DMS153 (cell line): Measurements from ENCODE around the gene CUEDC1.
A peak's percentile ranks its signal among the peaks of the same experiment; 100 is the strongest.

Experiments
- DNase-seq: peaks from one replicate; lab custom pipeline; 2025; lab: John Stamatoyannopoulos, UW

The CUEDC1 gene

GRCh38 chr17:57955183-57955931, at the start of gene CUEDC1:
CUEDC1 (minus strand) TSS chr17:57955412; CDS start chr17:57885564, 69,848 bp downstream.
- DNase-seq, result peak; percentile 19

- DNase-seq, result no peak
These were observed 48.8 kb upstream of the CUEDC1 start for GRCh38 chr17:58004060-58004459.

- no peak for DNase-seq
These were observed 47.8 kb upstream of the CUEDC1 start for GRCh38 chr17:58002973-58003372.

- no peak for DNase-seq
These were observed 47.1 kb upstream of the CUEDC1 start for GRCh38 chr17:58002154-58002948.

- DNase-seq, result no peak
These were observed 46.4 kb upstream of the CUEDC1 start for GRCh38 chr17:58001461-58002124.

DNA sequence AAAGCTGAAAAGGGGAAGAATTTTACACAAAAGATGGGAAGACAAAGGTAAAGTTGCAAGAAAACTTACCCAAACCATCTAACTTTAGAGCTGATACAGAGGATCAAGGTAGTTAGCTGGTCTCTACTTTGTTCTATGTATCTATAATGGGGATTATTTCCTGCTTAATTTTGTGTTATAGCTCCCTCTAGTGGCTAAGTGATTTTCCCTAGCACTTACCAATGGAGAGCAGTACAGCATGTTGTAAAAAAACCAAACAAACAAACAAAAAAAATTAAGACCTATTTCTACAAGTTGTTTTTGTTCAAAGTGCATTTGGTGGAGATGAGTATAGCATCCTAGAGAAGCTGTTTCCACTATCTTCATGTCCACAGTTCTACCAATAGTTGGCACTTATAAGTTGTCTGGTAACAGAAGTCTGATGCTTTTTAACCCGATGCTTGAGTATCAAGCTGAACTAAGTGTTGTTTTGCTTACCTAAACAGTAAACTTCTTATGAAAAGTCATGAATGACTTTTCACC, 44.3 kb upstream of the CUEDC1 start:
- peak; percentile 53 for DNase-seq

GRCh38 chr17:57999010-57999495, 43.8 kb upstream of the CUEDC1 start:
- no peak for DNase-seq

DNA sequence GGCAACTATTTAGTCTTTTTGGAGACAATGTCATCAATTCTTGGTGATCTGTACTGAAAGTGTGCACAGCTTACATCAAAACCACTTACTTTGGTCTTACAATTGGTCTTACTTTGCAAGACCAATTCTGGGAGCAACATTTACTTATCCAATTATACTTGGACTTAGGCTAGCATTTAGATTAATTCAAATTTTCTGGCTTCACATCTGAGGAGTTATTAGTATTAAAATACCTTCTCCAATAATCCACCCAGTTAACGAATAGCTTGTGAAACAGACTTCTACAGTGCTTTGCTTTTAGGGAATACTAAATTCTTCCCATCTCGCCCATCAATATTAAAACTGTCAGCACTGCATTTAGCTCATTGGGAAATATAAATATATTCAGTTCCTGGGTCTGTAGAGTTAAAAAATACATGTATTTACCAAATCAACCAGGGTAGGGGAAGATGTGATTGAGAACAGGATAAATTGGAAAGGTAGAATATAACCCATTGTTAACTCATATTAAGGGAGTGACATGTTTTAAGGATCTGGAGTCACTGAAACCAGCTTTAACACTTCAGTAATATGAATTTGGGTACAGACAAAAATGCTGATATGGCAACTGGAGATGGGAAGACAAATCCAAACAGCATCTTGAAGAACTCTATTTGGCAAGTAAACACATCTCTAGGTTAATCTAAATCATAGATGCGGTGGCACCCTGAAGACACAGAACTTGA, 42.0 kb upstream of the CUEDC1 start:
- DNase-seq, result no peak

DNA sequence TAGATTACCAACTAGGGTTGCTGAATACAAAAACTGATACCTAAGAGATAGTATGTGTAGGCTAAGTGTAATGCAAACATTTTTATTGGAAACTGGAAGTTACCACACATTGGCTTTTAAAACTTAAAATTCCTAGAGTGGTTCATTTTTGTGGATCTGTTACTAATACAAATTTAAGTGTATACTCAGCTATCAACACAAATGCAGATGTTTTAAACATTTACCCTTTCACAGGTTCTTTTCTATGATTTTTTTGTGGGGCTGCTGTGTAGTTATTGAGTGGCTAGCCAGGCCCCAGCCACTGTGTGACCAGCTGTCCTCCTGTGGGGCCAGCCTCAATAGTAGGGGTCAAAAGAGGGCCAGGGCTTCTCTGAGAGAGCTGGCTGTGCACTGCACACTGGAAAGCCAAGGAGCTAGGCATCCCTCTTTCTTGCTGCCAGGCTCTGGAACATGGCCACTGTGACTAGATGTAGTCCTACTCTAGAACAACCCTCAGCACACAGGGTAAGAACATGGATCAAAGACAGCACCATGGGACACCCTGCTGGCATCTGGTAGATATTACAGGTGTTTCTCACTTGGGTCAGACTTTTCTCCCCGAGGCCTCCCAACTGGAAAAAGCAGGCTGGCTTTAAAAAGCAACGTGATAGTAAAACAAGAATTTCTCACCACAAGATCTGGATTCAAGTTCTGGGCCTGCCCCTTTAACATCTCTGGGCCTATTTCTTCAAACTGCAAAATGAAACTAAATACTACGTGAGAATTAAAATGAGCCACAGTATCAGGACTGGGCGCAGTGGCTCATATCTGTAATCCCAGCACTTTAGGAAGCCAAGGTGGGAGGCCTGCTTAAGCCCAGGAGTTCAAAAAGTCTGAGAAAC, 40.1 kb upstream of the CUEDC1 start:
- DNase-seq, result peak; percentile 57

DNA sequence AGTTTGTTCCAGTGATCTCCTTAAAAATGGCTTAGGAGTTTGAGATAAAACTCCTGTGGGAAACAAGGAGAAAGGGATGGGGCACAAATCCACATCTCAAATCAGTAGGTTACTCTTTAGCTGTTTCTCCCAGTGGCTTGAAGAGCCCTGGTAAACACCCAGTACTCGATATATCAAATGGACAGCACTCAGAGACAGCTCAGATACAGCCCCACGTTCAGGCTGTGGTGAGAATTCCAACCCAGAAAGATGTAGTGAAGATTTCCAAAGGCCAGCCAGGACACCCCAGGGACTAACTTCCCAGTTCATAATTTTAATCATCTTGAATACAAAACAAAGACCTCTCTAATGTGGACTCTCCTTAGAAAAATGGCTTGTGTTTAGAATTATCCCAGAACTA, 39.2 kb upstream of the CUEDC1 start:
- DNase-seq, result peak; percentile 25

GRCh38 chr17:57993471-57994365, 38.5 kb upstream of the CUEDC1 start:
- DNase-seq, result peak; percentile 60

DNA sequence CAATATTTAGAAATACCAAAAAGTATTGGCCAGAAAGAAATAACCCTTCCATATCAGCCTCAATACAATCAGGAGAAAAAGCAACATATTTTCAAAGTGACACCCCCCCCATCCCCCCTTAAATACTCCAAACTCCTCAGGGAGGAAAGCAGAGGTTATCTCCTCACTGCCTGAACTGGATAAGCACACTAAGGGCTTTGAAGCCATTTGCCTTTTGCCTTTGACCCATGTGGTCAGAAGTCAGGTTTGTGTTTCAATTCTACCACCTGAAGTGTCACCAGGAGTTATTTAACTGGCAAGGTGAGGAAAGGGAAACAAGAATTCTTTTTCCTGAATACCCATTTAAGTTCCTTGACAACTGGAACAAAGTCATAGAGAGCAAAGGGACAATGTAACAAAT, 36.3 kb upstream of the CUEDC1 start:
- DNase-seq, result no peak

GRCh38 chr17:57990037-57990436, 34.8 kb upstream of the CUEDC1 start:
- DNase-seq, result no peak

DNA sequence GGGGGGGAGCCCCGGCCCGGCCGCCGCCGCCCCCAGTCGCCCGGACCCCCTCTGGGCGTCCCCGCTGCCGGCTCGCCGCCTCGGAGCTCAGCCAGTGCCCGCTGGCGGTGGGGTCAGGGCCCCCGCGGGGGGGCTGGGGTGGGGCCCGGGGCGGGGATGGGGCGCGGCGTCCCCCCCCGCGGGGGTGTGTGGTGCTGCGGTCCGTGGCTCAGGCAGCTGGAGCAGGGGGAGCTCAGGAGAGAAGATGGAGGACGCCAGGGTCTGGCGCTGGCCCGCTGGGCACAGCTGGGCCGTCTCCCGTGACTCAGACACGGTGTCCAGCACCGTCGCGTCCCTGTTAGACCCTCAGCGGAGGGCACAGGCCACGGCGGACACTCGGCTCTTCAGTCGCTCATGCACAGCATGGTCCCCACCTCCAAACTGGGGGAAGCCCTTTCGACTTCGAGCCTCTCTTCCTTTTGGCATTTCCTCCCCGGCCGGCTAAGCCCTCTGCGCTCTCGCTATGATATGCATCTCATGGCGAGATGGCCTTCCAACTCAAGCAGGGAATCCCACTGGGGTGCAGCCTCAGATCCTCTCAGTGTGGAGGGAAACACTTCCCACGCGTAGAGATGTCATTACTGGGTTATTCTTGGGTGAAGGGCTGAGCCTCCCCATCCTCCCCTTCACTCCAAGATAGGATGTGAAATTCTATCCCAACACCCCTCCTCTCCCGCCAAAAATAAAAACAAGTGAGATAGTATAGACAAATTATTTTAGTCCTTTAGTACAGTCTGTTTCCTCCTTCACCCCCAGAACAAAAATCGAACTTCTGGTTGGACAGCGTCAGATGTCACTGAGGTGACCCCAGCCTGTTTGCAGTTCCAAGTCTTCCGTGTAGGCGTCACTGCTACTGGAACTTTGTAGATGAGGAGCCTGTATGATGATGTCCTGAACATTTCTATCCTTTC, 33.4 kb upstream of the CUEDC1 start:
- DNase-seq, result peak; percentile 39

DNA sequence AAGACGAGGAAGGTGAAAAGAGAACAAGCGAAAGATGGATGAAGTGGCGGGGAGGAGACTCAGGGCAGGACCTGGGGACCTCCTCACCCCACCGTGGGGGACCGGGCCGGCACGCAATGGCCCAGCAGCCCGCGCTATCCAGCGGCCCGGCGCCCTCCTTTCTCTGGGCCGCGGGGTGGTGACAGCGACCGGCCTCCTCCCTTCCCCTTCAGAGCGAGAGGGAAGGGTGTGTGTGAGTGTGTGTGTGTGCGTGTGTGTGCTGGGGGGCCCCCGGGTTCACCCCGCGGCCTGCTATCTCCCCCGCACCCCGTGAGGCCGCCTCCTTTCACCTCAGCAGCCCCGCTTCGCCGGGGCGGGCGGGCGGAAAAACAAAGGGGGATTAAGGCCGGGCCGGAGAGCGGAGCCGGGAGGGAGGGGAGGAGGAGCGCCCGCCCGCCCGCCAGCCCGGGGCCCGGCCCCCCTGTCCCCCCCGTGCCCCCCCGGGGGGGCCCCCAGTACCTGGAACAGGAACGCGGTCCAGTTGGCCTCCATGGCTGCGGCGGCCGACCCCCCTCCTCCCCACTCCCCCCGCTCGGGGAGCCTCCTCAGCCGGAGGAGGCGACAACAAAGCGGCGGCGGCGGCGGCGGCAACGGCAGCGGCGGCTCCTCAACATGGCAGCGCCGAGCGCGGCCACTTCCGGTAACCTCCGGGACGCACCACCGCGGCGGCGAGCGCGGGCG, 32.5 kb upstream of the CUEDC1 start, which contains the start of gene VEZF1:
Gene VEZF1, minus strand, starts transcription at position 674 of the 720 bp plus-strand sequence. Its CDS starts 143 bp downstream, at position 531.
- DNase-seq, result peak; percentile 34

GRCh38 chr17:57986841-57987580, 31.8 kb upstream of the CUEDC1 start:
- DNase-seq, result no peak

- no peak for DNase-seq
These were observed 30.4 kb upstream of the CUEDC1 start for GRCh38 chr17:57985675-57985974.
